T-helper 2 cell treated with Interferon-gamma antibody and Interleukin-4, amounts not matched to agents 100 ng/mL and 5 ng/mL, for 36 hours (primary cell): Measurements from ENCODE around the gene ZFC3H1. TPM values are rescaled to one million over a fixed set of nuclear protein-coding genes. Genes with fewer than 3 reads are reported as not detected.
"Not testable (repeated sequence)": the region's sequence is repeated elsewhere in the genome, so short reads cannot be mapped to it uniquely, and the experiment has no call there.

Source experiments
- intact Hi-C: fragments of 100-400 bp; cut with micrococcal nuclease; formaldehyde crosslinking; loops from one replicate; pipeline ENCODE4 v1.15.1; 2023
- total RNA-seq: library from RNA; stranded (reverse); gene quantifications from 2 replicates; pipeline ENCODE4 v1.2.3, GENCODE V29; 2022

Gene ZFC3H1
- total RNA-seq, 1 donor from 2014 or later: 73.0 TPM

- intact Hi-C loops: no loop called here
These were observed 74.2 kb downstream of the ZFC3H1 start for GRCh38 chr12:71589478-71589881.

GRCh38 chr12:71587012-71587411 is 76.6 kb downstream of the ZFC3H1 start:
- intact Hi-C loops: no loop called here

- intact Hi-C loops: no loop called here
These were observed 78.4 kb downstream of the ZFC3H1 start for GRCh38 chr12:71585218-71585617.

GRCh38 chr12:71584356-71584755 is 79.3 kb downstream of the ZFC3H1 start:
- intact Hi-C loops: no loop called here

GRCh38 chr12:71582925-71583324 is 80.7 kb downstream of the ZFC3H1 start:
- intact Hi-C loops: no loop called here

- intact Hi-C loops: no loop called here
These were observed 82.4 kb downstream of the ZFC3H1 start for GRCh38 chr12:71581206-71581605.

- intact Hi-C loops: no loop called here
These were observed 84.9 kb downstream of the ZFC3H1 start for GRCh38 chr12:71578694-71579258.

GRCh38 chr12:71576496-71576895 is 87.2 kb downstream of the ZFC3H1 start:
- intact Hi-C loops: no loop called here

GRCh38 chr12:71569885-71570284 is 93.8 kb downstream of the ZFC3H1 start:
- intact Hi-C loops: not testable (repeated sequence)

GRCh38 chr12:71567537-71567936 is 96.1 kb downstream of the ZFC3H1 start:
- intact Hi-C loops: no loop called here

- intact Hi-C loops: no loop called here
These were observed 97.0 kb downstream of the ZFC3H1 start for GRCh38 chr12:71566655-71567054.

- intact Hi-C loops: no loop called here
These were observed 98.1 kb downstream of the ZFC3H1 start for GRCh38 chr12:71565535-71565934.

- intact Hi-C loops: no loop called here
These were observed 100.7 kb downstream of the ZFC3H1 start for GRCh38 chr12:71562676-71563595.

Other genes with a start within 250 kb of the ZFC3H1 start
- not detected in 2 replicates for gene LGR5, start 224.1 kb downstream of the ZFC3H1 start, total RNA-seq
- gene THAP2, start 453 bp upstream of the ZFC3H1 start, total RNA-seq: 4.9 and 5.7 TPM in 2 replicates
- 17.2 and 18.5 TPM in 2 replicates for gene TMEM19, start 22.2 kb upstream of the ZFC3H1 start, total RNA-seq
- gene RAB21, start 91.0 kb upstream of the ZFC3H1 start, total RNA-seq: 63.1 and 64.7 TPM in 2 replicates
- gene TBC1D15, start 175.9 kb upstream of the ZFC3H1 start, total RNA-seq: 41.0 and 44.1 TPM in 2 replicates